ENCODE data around the gene PAK1.
"Not testable (repeated sequence)": the region's sequence is repeated elsewhere in the genome, so short reads cannot be mapped to it uniquely, and the experiment has no call there.

PAK1 gene

GRCh38 chr11:77401486-77402217 is 72.2 kb downstream of the PAK1 start:
- DNase-seq = peak; percentile 76

GRCh38 chr11:77400775-77401449 is 73.0 kb downstream of the PAK1 start:
- no peak for DNase-seq

GRCh38 chr11:77400271-77400670 is 73.6 kb downstream of the PAK1 start:
- DNase-seq = no peak

- no peak for DNase-seq
Observed at GRCh38 chr11:77397631-77398030, 76.3 kb downstream of the PAK1 start.

GRCh38 chr11:77396911-77397310 is 77.0 kb downstream of the PAK1 start:
- no peak for DNase-seq

- no peak for DNase-seq
Observed at GRCh38 chr11:77396305-77396704, 77.6 kb downstream of the PAK1 start.

GRCh38 chr11:77395460-77396173 is 78.3 kb downstream of the PAK1 start:
- peak; percentile 46 for DNase-seq

- DNase-seq = no peak
Observed at GRCh38 chr11:77392842-77393241, 81.1 kb downstream of the PAK1 start.

GRCh38 chr11:77387701-77388100 is 86.2 kb downstream of the PAK1 start:
- no peak for DNase-seq

GRCh38 chr11:77386178-77386577 is 87.7 kb downstream of the PAK1 start:
- no peak for DNase-seq

- not testable (repeated sequence) for DNase-seq
Observed at GRCh38 chr11:77385255-77385771, 88.6 kb downstream of the PAK1 start.

- no peak for DNase-seq
Observed at GRCh38 chr11:77384571-77384970, 89.3 kb downstream of the PAK1 start.

GRCh38 chr11:77383349-77383748 is 90.5 kb downstream of the PAK1 start:
- DNase-seq = not testable (repeated sequence)

- no peak for DNase-seq
Observed at GRCh38 chr11:77381729-77382665, 91.9 kb downstream of the PAK1 start.

GRCh38 chr11:77379934-77380333 is 94.0 kb downstream of the PAK1 start:
- no peak for DNase-seq

- DNase-seq = no peak
Observed at GRCh38 chr11:77379253-77379652, 94.6 kb downstream of the PAK1 start.

GRCh38 chr11:77377734-77378133 is 96.2 kb downstream of the PAK1 start:
- no peak for DNase-seq

GRCh38 chr11:77375107-77375506 is 98.8 kb downstream of the PAK1 start:
- DNase-seq = no peak

GRCh38 chr11:77374611-77375031 is 99.3 kb downstream of the PAK1 start:
- no peak for DNase-seq

GRCh38 chr11:77374108-77374507 is 99.8 kb downstream of the PAK1 start:
- no peak for DNase-seq

GRCh38 chr11:77372726-77373125 is 101.2 kb downstream of the PAK1 start:
- no peak for DNase-seq

- DNase-seq = no peak
Observed at GRCh38 chr11:77371646-77372045, 102.2 kb downstream of the PAK1 start.

GRCh38 chr11:77370217-77370616 is 103.7 kb downstream of the PAK1 start:
- no peak for DNase-seq

Data from DMS79 treated with DMSO at 0.1 percent for 48 hours (cell line).